K562 (cell line): Measurements from ENCODE around the gene RABEPK. TPM values are rescaled to one million over a fixed set of nuclear protein-coding genes. Genes with fewer than 3 reads are reported as not detected.

Experiments
- ATAC-seq: fragments of 200-7000 bp; cut with Tn5 transposase; 3 replicates; pipeline ENCODE4 v1.9.1; 2020; ENCODE audit warnings: moderate library complexity
- BruUV-seq: library from RNA; stranded (reverse); fragments of 400-500 nt; replicated peaks from 2 replicates; lab custom pipeline; 2021; lab: Mats Ljungman, UMichigan
- CTCF ChIA-PET: fragments of 300-600 bp; formaldehyde crosslinking; extraction: SDS; loops from one replicate; lab custom pipeline; 2021; ENCODE audit warnings: low intra/inter-chr PET ratio; lab: Yijun Ruan, JAX
- POLR2A ChIA-PET: fragments of 300-600, 350-650 bp; sonication (Branson Sonifier 250); formaldehyde crosslinking; extraction: SDS; loops from one replicate; lab custom pipeline; 2021; ENCODE audit warnings: antibody characterized with exemption, inconsistent platforms; lab: Yijun Ruan, JAX
- DNase-seq, 4 experiments: peaks; one replicate each; pipeline versions ENCODE4 v3.0.0 to v3.0.0-alpha.2; 2011 to 2018; ENCODE audit warnings: low spot score in 3 of 4, mixed read lengths in 3 of 4; ENCODE audit errors: extremely low read depth in 1 of 4
- FAIRE-seq: peaks from 2 replicates; lab custom pipeline; 2011; peaks lifted over from hg19 to GRCh38; lab: Jason Lieb, UNC
- H2AFZ ChIP-seq: 2 replicates; pipeline ENCODE4 v1.6.0; 2011; ENCODE audit warnings: low read depth, low read length, control low read depth, inconsistent platforms
- H3K27ac ChIP-seq: fragments of 200-600 bp; 3 replicates; pipeline ENCODE4 v1.8.0; 2011; ENCODE audit warnings: low read depth, mild to moderate bottlenecking, control low read depth, inconsistent platforms, low read length, moderate library complexity, mixed read lengths; ENCODE audit errors: extremely low read depth
- H3K27me3 ChIP-seq, 2 experiments: fragments of 300-600 bp in 1 of 2; 2 replicates in 1 of 2; 3 replicates in 1 of 2; pipeline versions ENCODE4 v1.6.0 to v1.8.0; 2011; ENCODE audit warnings: inconsistent platforms in 2 of 2, low read length in 2 of 2, mild to moderate bottlenecking in 1 of 2, mixed read lengths in 1 of 2, moderate library complexity in 1 of 2; ENCODE audit not compliant: control insufficient read depth in 2 of 2, insufficient read depth in 2 of 2
- H3K36me3 ChIP-seq: fragments of 300-600 bp; 3 replicates; pipeline ENCODE4 v1.8.0; 2011; ENCODE audit warnings: mild to moderate bottlenecking, low read length, inconsistent platforms; ENCODE audit not compliant: control insufficient read depth, insufficient read depth
- H3K4me1 ChIP-seq, 2 experiments: fragments of 200-600 bp in 1 of 2; replicated peaks in 1 of 2; 2 replicates in 1 of 2; 3 replicates in 1 of 2; pipeline versions ENCODE4 v1.5.1 to v1.8.0; 2011; ENCODE audit warnings: inconsistent platforms in 2 of 2, low read length in 2 of 2, mild to moderate bottlenecking in 1 of 2, mixed read lengths in 1 of 2, moderate library complexity in 1 of 2; ENCODE audit not compliant: control insufficient read depth in 2 of 2, insufficient read depth in 2 of 2
- H3K4me2 ChIP-seq: 2 replicates; pipeline ENCODE4 v1.6.1; 2011; ENCODE audit warnings: low read length, control low read depth, inconsistent platforms, mixed read lengths; ENCODE audit not compliant: insufficient read depth
- H3K4me3 ChIP-seq: fragments of 200-600 bp; sonication (generic), shearing (Covaris generic); 2 replicates; pipeline ENCODE4 v1.5.1; 2016; ENCODE audit warnings: control low read depth, inconsistent platforms
- H3K79me2 ChIP-seq: fragments of 200-600 bp; 3 replicates; pipeline ENCODE4 v1.8.0; 2011; ENCODE audit warnings: low read length, inconsistent platforms; ENCODE audit not compliant: control insufficient read depth, insufficient read depth
- H3K9ac ChIP-seq, 2 experiments: 2 replicates each; pipeline versions ENCODE4 v1.6.0 to v1.6.1; 2011; ENCODE audit warnings: low read depth in 2 of 2, low read length in 2 of 2, control low read depth in 1 of 2, inconsistent platforms in 1 of 2, mild to moderate bottlenecking in 1 of 2, mixed read lengths in 1 of 2; ENCODE audit not compliant: insufficient read depth in 1 of 2
- H3K9me1 ChIP-seq: one replicate; pipeline ENCODE4 v1.6.0; 2011; ENCODE audit warnings: inconsistent platforms, mild to moderate bottlenecking, low read length, moderate library complexity; ENCODE audit not compliant: control insufficient read depth, insufficient read depth
- H3K9me3 ChIP-seq: replicated peaks from 2 replicates; pipeline ENCODE4 v1.5.1; 2011; ENCODE audit warnings: low read depth, low read length, inconsistent platforms; ENCODE audit not compliant: control insufficient read depth, insufficient read depth
- H4K20me1 ChIP-seq: replicated peaks from 2 replicates; pipeline ENCODE4 v1.6.1; 2011; ENCODE audit warnings: low read length, inconsistent platforms, mixed read lengths; ENCODE audit not compliant: control insufficient read depth, insufficient read depth
- ATF7 ChIP-seq: fragments of 450-650 bp; IDR thresholded peaks from 2 replicates; pipeline ENCODE4 v1.7.1; 2014; ENCODE audit warnings: mild to moderate bottlenecking, moderate library complexity
- CCNT2 ChIP-seq: IDR thresholded peaks from 2 replicates; pipeline ENCODE4 v1.6.1; 2011; ENCODE audit warnings: borderline replicate concordance, low read depth, mild to moderate bottlenecking, moderate library complexity, mixed read lengths, low read length; ENCODE audit not compliant: insufficient read length; ENCODE audit errors: extremely low read depth
- CREB1 ChIP-seq, 2 experiments: sonication (generic) in 1 of 2; formaldehyde crosslinking in 1 of 2; IDR thresholded peaks; 2 replicates each; pipeline versions ENCODE4 v1.6.1 to v1.8.0; 2012 to 2022; ENCODE audit warnings: inconsistent platforms in 1 of 2, mild to moderate bottlenecking in 1 of 2, missing genetic modification reagents in 1 of 2, moderate library complexity in 1 of 2
- GABPA ChIP-seq: fragments of 200-800 bp; sonication (Bioruptor generic); conservative IDR thresholded peaks from 2 replicates; pipeline ENCODE4 v1.6.1; 2016; ENCODE audit warnings: low read depth, missing genetic modification characterization, missing compliant biosample characterization
- HNRNPK ChIP-seq: fragments of 200-400 bp; formaldehyde crosslinking; IDR thresholded peaks from one replicate; pipeline ENCODE4 v1.6.1; 2018; ENCODE audit warnings: mild to moderate bottlenecking, low read depth, low read length; ENCODE audit not compliant: poor library complexity, severe bottlenecking
- IRF1 ChIP-seq: sonication (generic); formaldehyde crosslinking; IDR thresholded peaks from 2 replicates; pipeline ENCODE4 v1.8.0; 2022; ENCODE audit warnings: missing genetic modification reagents, mild to moderate bottlenecking, borderline replicate concordance
- PTRF ChIP-seq: fragments of 450-650 bp; IDR thresholded peaks from 2 replicates; pipeline ENCODE4 v1.6.1; 2016; ENCODE audit warnings: mild to moderate bottlenecking, missing genetic modification characterization, missing compliant biosample characterization
- SUPT5H ChIP-seq: fragments of 450-650 bp; IDR thresholded peaks from 2 replicates; pipeline ENCODE4 v1.6.1; 2016
- ZBTB43 ChIP-seq: sonication (generic); formaldehyde crosslinking; IDR thresholded peaks from 2 replicates; pipeline ENCODE4 v1.8.0; 2023; ENCODE audit warnings: mild to moderate bottlenecking, missing genetic modification reagents
- ZC3H8 ChIP-seq: fragments of 450-650 bp; IDR thresholded peaks from 2 replicates; pipeline ENCODE4 v1.6.1; 2017
- ZNF583 ChIP-seq: fragments of 250-450 bp; sonication (Bioruptor Pico); IDR thresholded peaks from 2 replicates; pipeline ENCODE4 v1.4.0; 2020
- ZNF639 ChIP-seq, 2 experiments: fragments of 200-800 bp in 1 of 2; sonication (Bioruptor generic) in 1 of 2; sonication (generic) in 1 of 2; formaldehyde crosslinking in 1 of 2; IDR thresholded peaks in 1 of 2; conservative IDR thresholded peaks in 1 of 2; 2 replicates each; pipeline versions ENCODE4 v1.5.0 to v1.6.1; 2016 to 2020; ENCODE audit warnings: missing compliant biosample characterization in 1 of 2, missing genetic modification characterization in 1 of 2, missing genetic modification reagents in 1 of 2
- ZNF717 ChIP-seq: fragments of 250-450 bp; sonication (Bioruptor Pico); IDR thresholded peaks from 2 replicates; pipeline ENCODE4 v1.5.0; 2021
- ZNF830 ChIP-seq: fragments of 250-450 bp; sonication (Bioruptor Pico); IDR thresholded peaks from 2 replicates; pipeline ENCODE4 v1.5.0; 2021; ENCODE audit warnings: mild to moderate bottlenecking
- WGBS: fragments of 100-300 bp; shearing (Covaris generic); methylation state at CpG from one replicate; pipeline ENCODE4 v1.1.6; 2016; ENCODE audit warnings: low coverage, mixed read lengths; ENCODE audit not compliant: insufficient coverage; ENCODE audit errors: missing lambda C conversion rate; 5-methylcytosine and 5-hydroxymethylcytosine counted together
- in situ Hi-C: fragments of 300-500 bp; cut with MboI; formaldehyde crosslinking; loops from 4 replicates; pipeline ENCODE4 v1.15.0; 2018; ENCODE audit warnings: inconsistent platforms, mixed read lengths
- intact Hi-C: fragments of 100-400 bp; cut with micrococcal nuclease; formaldehyde crosslinking; loops from 2 replicates; pipeline ENCODE4 v1.14.2; 2022
- polyA plus RNA-seq, 8 experiments: library from polyadenylated mRNA; depleted of rRNA in 4 of 8; stranded (reverse) in 5 of 8; unstranded in 3 of 8; fragments of >200 nt; fragmentation: Nextera tagmentation in 2 of 8; fragmentation: Illumina TruSeq in 1 of 8; extraction: Ambion mirVana in 2 of 8; extraction: Trizol in 1 of 8; gene quantifications; 2 replicates each; pipeline versions ENCODE4 v1.2.1 to v1.2.3, GENCODE V29; 2011 to 2014; ENCODE audit warnings: inconsistent platforms in 1 of 8, missing spikeins in 1 of 8
- total RNA-seq, 7 experiments: library from RNA; depleted of rRNA in 6 of 7; stranded (reverse); fragments of >200 nt in 6 of 7; fragmentation: Illumina TruSeq in 2 of 7; extraction: Trizol in 2 of 7; gene quantifications; 2 replicates each; pipeline versions ENCODE4 v1.2.1 to v1.2.3, GENCODE V29; 2011 to 2021; ENCODE audit warnings: low replicate concordance in 1 of 7

Gene RABEPK
- total and polyA plus RNA-seq, 9 of the 15 experiments (the other 6 are each of a cell fraction or from before 2014, with no cell fraction given), result 38.3 to 113 (median 52.8) TPM

GRCh38 chr9:125153712-125154367, 46.5 kb upstream of the RABEPK start:
- Histone ChIP-seq H2AFZ (no peak overlapping the region), H3K36me3 (peaks cover 62% of the 10 kb centered on the region), H3K9me3 (no peaks in the 10 kb centered on the region), H4K20me1 (no peaks in the 10 kb centered on the region; the same call in 1 of the 2 replicates), H3K27me3 (no peaks in the 10 kb centered on the region), H3K4me2 (no peak overlapping the region), H3K9ac (no peak overlapping the region), H3K79me2 (no peaks in the 10 kb centered on the region), H3K4me3 (no peak overlapping the region), H3K9me1 (peaks cover 2% of the 10 kb centered on the region), H3K27ac (no peak overlapping the region), H3K4me1 (peaks cover 0 to 5% of the 10 kb centered on the region in 2 experiments; a peak in 2 of 5 replicates)
- BruUV-seq, result no TSS peak
- FAIRE-seq, result no peak
- intact Hi-C loops, result no loop called here
- WGBS, result 87% methylated on average over 4 of the region's 4 CpGs
- in situ Hi-C loops, result no loop called here
- CTCF ChIA-PET, result no interaction called here
- ATAC-seq, result no peak
- no peak for TF ChIP-seq CCNT2
- no peak for TF ChIP-seq HNRNPK
- TF ChIP-seq ZNF583 (CRISPR knock-in tag), result no peak
- TF ChIP-seq ZNF830, result no peak
- TF ChIP-seq ATF7, result no peak
- TF ChIP-seq PTRF, result no peak
- no peak for TF ChIP-seq CREB1 (IDR thresholded peaks at IDR 0.05)
- no peak for TF ChIP-seq CREB1 (CRISPR knock-in tag; IDR thresholded peaks at IDR 0.05)
- TF ChIP-seq IRF1, result no peak
- no peak for TF ChIP-seq ZNF639 (CRISPR knock-in tag; conservative IDR thresholded peaks at IDR 0.05 in 1 of 2, IDR thresholded peaks at IDR 0.05 in 1 of 2)
- no peak for TF ChIP-seq ZBTB43 (CRISPR knock-in tag)
- no peak for TF ChIP-seq ZNF717 (CRISPR knock-in tag)
- TF ChIP-seq ZC3H8, result no peak
- no peak for TF ChIP-seq SUPT5H
- no peak for TF ChIP-seq GABPA (tag)
- DNase-seq, result no peak
- POLR2A ChIA-PET, result no interaction called here
